HG03520 (cell line): ENCODE results near the gene FNIP2.
"Not testable (repeated sequence)": the region's sequence is repeated elsewhere in the genome, so short reads cannot be mapped to it uniquely, and the experiment has no call there.

Experiments used
- ATAC-seq: cut with Tn5 transposase; IDR thresholded peaks from one replicate; pipeline ENCODE4 v1.9.1; 2021; ENCODE audit warnings: mild to moderate bottlenecking, moderate library complexity; ENCODE audit not compliant: unreplicated experiment

The FNIP2 gene

DNA sequence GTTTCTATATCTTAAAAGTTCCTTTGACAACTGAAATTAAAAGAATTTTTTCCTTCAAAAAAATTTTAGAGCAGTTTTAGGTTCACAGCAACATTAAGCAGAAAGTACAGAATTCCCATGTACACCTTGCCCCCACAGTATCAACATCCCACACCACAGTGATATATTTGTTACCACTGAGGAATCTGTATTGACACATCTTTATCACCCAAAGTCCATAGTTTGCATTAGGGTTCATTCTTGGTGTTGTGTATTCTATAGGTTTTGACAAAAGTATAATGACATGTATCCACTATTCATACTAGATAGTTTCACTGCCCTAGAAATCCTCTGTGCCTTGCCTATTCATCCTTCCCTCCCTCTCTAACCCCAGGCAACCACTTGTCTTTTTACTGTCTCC lies 43.7 kb downstream of the FNIP2 start:
- ATAC-seq = no peak

DNA sequence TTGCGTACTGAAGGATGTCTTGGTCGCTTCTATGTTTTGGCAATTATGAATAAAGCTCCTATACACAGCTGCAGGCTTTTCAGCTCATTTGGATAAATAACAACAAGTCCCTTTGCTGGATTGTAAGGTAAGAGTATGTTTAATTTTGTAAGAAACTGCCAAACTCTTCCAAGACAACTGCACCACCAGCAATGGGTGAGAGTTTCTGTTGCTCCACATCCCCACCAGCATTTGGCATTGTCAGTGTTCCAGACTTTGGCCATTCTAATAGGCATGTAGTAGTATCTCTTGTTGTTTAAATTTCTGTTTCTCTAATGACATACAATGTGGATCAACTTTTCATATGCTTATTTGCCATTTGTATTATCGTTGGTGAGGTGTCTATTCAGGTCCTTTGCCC lies 44.3 kb downstream of the FNIP2 start:
- no peak for ATAC-seq

DNA sequence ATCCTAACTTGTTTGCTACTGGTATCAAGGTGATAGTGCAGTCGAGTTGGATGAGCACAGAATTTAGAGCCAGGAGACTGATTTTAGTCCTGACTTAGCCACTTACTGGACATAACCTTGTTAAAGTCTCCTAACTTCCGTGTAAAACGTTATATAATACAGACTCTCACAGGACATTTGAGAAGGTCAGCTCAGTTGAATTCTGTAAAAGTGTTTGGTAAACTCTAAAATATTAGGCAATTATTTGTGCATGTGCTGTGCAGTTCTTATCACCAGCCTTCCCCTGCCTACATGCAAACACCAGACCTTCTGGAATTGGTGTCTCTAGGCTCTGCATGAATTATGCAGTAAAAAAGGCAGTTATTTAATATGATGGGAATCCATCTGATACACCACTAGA lies 45.4 kb downstream of the FNIP2 start:
- ATAC-seq = no peak

DNA sequence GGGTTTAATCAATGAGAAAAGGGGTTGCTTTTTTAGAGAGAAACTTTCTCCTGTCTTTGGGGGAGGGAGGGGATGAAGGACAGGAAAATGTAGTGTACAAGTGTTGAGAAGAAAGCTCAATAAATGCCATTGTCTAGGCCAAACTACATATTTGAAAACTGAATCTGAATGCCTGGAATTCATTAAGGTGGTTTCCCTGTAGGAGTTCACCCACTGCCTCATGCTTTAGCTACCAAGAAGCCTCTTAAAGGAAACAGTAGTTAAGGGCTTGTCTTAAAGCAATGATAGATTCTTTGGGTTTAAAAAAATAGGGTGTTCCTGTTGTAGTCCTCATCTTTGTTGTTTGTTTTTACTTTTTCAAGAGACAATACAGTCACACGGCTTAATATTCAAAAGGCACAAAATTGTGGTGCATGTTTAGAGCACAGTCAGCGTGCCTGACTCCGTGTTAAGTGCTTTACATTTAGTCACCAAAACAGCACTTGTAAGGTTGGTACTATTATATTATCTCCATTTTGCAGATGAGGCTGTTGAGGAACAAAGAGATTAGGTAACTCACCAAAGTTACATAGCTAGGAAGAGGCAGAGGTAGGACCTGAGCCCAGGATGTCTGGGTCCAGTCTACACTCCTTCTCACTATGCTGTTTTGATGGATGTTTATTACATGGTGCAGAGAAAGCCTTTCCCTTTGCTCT lies 46.0 kb downstream of the FNIP2 start:
- ATAC-seq = no peak

DNA sequence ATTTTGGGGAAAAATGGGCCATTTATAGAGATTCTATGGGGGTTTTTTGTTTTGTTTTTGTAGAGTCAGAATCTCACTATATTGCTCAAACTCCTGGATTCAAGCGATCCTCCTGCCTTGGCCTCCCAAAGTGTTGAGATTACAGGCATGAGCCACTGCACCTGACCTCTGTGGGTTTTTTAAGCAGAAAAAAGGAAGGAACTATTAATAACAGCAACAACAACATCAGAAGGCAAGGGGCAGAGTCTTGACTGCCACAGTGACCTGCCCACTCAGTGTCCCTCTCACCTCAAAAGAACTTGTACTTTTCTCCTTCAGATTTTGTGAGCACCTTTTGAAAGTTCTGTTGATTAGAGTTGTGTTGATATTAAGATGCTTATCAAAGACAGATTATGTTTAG lies 48.1 kb downstream of the FNIP2 start:
- ATAC-seq = no peak

DNA sequence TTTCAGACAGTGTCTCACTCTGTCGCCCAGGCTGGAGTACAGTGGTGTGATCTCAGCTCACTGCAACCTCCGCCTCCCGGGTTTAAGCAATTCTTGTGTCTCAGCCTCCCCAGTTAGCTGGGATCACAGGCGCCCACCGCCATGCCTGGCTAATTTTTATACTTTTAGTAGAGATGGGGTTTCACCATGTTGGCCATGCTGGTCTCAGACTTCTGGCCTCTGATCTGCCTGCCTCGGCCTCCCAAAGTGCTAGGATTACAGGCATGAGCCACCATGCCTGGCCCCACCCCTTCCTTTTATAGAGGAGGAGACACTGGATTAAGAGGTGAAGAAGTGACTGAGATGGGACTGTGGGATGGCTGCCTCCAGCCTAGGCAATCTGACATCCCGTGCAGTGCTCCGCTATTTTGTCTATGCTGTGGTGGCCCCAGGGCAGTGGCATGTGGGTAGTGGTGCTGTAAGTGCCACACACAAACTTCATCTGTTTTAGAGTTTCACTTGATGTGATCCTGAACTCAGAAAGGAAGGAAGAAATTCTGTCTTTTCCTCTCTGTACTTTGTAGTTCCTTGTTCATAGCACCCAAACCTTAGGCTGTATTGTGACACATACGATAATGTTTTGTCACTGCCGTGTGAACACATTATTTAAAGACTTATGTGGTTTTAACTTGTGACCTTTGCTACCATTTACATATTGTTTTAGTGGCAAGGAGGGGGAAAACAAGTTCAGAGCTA lies 48.9 kb downstream of the FNIP2 start:
- peak; percentile 68 for ATAC-seq

DNA sequence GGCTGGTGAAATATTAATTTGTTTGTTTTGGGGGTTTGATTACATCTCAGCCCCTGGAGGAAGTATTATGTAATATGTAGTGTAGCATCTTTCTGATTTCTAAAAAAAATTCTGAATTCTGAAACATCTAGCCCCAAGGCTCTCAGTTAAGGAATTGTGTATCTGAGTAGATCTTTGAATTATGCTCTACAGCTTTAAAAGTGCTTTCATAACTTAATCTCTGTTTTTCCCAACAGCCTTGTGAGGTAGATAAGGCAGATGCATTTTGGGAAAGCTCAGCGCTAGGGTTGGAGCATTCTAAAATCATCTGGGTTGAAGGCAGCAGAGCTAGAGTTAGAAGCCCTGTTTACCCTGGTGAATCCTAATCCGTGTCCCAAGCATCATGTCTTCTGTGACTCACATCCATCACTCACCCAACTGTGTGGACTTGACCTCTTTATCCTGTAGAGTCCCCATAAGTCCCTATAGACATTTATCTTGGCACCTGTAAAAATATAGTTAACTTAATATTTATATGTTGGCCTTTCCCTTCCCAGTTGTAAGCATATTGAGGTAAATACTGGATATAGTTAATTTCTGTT lies 49.8 kb downstream of the FNIP2 start:
- no peak for ATAC-seq

DNA sequence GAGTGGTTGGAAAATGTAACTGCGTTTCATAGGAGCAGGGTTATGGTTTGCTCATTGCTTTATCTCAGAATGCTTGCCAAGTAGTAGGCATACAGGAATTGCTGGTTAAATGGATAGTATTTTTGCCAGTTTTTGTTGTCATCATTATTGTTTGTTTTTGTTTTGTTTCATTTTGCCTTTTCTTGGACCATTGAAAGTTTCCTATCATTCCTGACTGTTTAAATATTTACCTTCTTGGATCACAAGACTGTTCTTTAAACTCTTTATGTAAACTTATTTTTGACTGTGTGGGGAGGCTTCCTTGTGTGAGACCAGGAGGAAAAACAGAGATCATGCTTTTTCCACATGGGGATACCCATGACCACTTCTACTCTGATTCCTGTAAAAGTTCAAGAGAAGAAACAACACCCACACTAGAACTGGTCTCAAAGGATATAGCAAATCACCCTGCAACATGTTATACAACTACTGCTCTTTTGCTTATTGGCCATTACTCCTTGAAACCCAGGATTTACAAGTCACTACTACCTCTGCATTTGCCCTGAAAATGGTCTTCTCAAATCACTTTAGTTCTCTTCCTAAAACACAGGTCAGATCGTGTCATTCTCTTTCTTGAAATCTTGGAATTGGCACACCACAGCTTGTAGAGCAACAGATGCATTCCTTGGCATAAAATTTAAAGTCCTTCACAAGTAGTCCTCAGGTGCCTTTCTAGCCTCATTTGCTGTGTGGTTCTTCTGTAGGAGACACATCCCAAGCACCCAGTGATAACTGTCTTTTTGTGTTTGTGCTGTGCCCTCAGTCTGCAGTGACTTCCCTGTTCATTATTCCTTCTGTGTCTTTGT lies 51.3 kb downstream of the FNIP2 start:
- ATAC-seq = no peak

DNA sequence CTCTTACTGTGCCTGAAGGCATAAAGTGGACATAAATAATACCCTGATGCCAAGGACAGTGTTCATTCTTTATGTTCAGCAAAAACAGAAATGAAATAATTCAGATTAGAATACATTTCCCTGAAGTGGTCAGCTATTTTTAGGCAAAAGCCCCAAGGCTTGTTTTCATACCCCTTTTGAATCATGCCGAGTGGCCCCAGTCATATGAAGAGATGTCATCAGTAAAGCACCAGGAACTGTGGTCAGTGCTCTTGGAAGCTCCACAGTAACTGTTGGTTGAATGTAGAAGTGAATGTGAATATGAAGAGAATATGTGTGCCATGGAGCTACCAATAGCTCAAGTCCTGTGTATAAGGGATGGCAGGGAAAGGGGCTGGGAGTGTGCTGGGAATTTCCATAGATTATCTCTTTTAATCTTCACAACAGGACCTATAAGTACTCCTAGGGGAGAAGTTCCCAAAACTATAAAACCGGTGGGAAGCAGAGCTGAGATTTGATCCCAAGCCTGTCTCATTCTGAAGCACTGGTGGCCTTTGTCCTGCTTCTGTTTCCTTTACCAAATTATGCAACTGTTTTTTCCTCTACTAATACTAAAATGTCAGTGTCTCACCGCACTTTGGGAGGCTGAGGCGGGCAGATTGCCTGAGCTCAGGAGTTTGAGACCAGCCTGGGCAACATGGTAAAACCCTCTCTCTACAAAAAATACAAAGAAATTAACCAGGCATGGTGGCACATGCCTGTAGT lies 52.6 kb downstream of the FNIP2 start:
- ATAC-seq = no peak

DNA sequence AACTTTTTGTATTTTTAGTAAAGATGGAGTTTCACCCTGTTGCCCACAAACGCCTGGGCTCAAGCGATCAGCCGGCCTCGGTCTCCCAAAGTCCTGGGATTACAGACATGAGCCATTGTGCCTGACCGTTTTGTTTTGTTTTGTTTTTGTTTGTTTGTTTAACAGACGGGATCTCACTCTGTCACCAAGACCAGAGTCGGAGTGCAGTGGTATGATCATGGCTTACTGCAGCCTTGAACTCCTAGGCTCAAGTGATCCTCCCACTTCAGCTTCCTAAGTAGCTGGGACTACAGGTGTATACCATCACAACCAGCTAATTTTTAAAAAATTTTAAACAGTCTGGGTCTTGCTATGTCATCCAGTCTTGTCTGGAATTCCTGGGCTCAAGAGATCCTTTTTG lies 53.5 kb downstream of the FNIP2 start:
- ATAC-seq = no peak

DNA sequence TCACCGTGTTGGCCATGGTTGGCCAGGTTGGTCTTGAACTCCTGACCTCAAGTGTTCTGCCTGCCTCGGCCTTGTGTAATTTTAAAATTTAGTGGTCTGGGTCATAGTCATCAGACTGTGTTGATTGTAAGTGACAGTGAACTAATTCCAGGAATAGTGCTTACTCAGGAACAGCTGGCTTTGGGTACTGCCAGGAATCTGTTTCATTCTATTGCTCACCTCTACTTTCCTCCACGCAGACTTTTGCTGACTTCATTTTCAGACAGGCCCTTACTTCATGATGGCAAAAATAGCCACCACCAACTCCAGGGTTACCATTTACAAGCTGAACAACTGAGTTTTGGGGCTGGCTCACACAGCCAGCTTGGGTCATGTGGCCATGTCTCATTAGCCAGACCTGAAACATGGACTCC lies 54.6 kb downstream of the FNIP2 start:
- ATAC-seq = no peak

DNA sequence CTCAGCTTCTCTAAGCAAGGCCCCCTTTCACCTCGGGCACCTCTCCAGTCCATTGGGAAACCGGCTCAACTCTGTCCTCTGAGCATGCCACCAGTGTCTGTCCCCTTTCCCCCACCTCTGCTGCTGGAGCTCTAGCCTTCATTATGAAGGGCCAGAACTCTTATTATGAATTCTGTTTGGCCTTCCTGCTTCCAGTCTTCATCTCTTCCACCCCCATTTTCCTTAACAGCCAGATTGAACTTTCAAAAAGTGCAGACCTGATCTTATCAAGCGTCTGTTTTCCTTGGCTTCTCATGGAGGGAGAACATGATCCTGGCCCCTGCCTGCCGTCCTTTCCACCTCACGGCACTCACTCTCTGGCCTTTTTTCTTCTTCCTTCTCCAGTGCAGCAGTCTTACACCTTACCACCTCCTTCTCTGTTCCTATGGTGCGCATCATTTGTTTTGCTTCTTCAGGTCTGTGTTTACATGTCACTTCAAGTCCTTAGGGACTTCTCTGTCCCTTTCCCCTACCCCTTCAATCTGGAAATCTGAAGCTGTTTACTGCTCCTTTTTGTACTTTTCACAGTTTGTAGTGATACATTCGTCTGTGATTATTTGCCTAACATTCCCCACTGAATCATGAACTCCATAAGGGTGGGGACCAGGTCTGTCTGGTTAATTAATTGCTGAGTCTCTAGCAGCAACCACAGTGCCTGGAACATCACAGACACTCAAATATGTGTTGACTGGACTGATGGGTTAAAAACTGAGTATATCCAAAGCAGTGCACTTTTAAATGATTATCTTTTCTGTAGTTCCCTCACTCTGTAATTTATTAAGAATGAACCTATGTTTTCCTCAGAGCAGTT lies 55.8 kb downstream of the FNIP2 start:
- no peak for ATAC-seq

DNA sequence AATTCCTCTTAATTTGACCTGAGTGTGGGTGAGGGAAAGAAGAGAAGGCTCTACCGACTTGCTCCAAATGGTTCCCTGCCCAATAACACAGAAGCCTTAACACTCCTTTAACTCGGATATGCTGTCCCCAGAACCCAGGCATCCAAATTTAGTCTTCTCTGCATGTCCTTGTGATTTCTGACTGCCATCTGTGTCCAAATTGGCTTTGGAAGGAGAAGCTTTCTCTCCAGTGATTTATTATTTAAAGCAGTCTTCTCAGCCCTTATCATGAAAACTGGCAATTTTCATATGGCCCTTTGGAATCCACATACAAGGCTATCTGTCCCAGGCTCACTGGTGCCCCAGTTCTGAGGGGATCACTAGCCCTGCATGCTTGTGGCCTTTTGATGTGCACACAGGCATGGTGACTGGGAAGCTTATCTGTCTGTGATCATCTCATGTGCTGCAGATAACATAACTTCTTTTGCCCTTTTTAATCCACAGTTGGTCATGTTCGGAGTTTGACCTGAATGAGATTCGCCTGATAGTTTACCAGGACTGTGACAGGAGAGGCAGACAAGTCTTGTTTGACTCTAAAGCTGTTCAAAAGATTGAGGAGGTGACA lies 56.7 kb downstream of the FNIP2 start:
- ATAC-seq = no peak

DNA sequence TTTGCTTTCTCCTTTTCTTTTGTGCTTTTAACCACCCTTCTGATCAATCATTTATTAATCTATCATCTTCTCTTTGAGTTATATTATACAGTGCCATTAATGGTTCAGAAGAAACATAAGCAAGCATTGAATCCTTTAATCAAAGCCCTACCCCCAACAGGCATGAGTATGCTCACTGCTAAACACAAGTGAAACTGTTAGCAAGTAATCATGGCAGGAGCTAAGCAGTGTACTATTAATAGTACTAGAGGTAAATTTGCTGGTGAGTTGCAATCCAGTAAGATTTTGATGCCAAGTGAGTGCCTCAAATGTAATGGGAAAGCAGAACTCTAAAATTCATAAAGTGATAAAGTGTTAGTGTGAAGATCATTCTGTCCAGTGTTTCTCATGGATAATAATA lies 57.2 kb downstream of the FNIP2 start:
- peak; percentile 51 for ATAC-seq

DNA sequence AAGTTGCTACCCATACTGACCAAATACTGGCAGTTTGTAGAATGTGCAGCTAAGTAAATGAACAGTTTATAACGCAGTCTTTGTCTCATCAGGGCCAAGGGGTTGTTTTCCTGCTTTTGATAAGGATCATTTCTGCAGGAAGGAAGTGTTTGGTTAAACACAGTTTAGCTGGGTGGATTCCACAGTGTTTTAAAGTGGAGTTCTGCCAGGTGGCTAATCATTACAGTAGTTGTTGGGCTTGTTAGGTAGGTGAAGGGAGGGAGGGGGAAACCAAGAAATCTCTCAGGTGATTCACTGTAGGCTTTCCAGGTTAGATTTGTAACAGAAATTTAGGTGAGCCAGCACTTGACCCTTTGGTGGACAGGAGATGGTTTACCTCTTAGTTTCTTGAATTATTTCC lies 58.1 kb downstream of the FNIP2 start:
- no peak for ATAC-seq

DNA sequence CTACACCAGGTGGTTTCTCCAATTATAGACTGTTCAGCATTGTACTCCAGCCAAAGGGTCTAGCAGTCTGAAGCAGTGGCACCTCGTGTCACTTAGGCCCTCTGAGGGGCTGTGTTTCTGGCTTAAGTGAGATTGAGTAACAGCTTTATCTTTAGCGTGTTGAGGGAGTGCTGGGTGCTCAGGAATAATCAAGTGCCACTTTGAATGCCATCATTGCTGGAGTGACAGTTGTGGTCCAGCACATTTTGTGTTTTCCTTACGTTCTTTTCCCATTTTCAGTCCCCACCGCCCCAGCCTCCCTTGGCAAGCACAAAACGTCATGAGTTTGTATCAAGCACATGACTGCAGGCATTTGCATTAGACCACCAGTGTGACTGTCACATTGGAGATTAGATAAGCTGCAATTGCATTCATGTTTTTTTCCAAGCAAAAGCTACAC lies 58.7 kb downstream of the FNIP2 start:
- no peak for ATAC-seq

DNA sequence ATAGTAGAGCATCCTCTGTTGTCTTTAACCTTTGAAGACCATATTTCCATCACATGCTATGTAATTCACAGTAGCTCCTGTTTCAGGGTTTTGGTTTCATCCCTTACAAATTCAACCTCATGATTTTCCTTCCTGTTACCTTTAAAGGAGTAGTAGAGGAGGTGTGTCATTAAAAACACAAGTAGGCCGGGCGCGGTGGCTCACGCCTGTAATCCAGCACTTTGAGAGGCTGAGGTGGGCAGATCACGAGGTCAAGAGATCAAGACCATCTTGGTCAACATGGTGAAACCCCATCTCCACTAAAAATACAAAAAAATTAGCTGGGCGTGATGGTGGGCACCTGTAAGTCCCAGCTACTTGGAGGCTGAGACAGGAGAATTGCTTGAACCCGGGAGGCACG lies 59.3 kb downstream of the FNIP2 start:
- ATAC-seq = not testable (repeated sequence)

DNA sequence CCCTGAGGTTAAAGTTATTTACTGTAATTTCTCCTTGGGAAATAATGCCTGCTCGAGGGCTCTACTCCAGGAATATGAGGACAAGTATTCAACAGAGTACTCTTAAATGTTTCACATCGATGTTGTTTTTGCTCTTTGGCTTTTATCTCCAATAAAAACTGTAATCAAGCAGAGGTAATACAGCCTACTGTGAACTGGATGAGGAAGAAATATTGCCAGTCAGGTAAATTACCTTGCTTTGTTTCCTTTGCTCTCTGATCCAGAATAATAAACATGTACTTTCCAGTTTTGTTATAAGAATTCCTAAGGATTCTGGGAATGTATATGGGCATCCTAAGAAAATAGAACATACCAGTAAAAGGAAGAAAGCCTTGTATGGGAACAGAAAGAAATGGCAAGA lies 60.4 kb downstream of the FNIP2 start:
- no peak for ATAC-seq

DNA sequence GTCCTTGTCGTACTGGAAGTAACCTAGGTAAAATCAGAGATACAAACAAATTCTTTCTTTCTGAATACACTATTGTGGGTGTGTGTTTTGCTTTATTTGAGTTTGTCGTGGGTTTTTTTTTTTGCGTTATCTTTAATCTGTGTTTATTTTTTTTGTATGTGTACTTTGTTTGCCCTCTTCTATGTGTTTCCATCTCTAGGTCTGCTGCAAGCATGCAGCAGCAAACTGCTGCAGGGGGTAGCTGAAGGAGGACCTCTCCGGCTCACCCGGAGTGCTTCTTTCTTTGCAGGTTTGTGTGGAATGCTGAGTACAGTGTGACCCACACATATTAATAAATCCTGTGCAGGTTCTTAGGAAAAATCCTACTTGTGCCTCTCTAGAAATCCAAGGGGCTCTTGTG lies 64.8 kb downstream of the FNIP2 start:
- no peak for ATAC-seq
